AG10803 (cell line): ENCODE results near the gene TANGO2.

Experiments used
- DNase-seq: peaks from one replicate; pipeline ENCODE4 v3.0.0; 2010; ENCODE audit warnings: low read depth
- H3K4me3 ChIP-seq: 2 replicates; pipeline ENCODE4 v1.5.1; 2011; ENCODE audit warnings: mild to moderate bottlenecking, low read length, control low read depth
- TF ChIP-seq, protein P1 (sequence below): conservative IDR thresholded peaks from 2 replicates; pipeline ENCODE4 v1.5.1; 2011; ENCODE audit warnings: mild to moderate bottlenecking, low read length, control low read depth, inconsistent platforms

The TANGO2 gene

DNA sequence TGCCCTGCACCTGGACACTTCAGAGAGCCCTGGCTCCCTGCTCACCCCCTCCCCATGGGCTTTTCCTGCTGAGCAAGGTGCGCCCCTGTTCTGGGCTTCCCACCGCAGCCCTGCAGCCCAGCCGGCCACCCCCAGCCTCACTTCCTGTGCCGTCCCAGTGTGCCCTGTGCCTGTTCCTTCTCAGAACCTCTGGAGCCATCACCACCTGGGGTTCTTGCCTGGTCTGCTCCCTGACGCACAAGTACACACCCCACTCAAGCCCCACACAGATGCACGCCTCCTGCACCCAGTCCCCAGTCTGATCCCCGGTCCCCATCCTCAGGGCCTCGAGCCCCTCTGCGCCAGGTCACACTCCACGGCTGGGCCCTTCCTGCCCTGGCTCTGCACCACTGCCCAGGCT, 35.3 kb downstream of the TANGO2 start:
- H3K4me3 ChIP-seq, result no peak overlapping the region
- TF ChIP-seq, protein P1, sequence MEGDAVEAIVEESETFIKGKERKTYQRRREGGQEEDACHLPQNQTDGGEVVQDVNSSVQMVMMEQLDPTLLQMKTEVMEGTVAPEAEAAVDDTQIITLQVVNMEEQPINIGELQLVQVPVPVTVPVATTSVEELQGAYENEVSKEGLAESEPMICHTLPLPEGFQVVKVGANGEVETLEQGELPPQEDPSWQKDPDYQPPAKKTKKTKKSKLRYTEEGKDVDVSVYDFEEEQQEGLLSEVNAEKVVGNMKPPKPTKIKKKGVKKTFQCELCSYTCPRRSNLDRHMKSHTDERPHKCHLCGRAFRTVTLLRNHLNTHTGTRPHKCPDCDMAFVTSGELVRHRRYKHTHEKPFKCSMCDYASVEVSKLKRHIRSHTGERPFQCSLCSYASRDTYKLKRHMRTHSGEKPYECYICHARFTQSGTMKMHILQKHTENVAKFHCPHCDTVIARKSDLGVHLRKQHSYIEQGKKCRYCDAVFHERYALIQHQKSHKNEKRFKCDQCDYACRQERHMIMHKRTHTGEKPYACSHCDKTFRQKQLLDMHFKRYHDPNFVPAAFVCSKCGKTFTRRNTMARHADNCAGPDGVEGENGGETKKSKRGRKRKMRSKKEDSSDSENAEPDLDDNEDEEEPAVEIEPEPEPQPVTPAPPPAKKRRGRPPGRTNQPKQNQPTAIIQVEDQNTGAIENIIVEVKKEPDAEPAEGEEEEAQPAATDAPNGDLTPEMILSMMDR, result no peak
- no peak for DNase-seq

DNA sequence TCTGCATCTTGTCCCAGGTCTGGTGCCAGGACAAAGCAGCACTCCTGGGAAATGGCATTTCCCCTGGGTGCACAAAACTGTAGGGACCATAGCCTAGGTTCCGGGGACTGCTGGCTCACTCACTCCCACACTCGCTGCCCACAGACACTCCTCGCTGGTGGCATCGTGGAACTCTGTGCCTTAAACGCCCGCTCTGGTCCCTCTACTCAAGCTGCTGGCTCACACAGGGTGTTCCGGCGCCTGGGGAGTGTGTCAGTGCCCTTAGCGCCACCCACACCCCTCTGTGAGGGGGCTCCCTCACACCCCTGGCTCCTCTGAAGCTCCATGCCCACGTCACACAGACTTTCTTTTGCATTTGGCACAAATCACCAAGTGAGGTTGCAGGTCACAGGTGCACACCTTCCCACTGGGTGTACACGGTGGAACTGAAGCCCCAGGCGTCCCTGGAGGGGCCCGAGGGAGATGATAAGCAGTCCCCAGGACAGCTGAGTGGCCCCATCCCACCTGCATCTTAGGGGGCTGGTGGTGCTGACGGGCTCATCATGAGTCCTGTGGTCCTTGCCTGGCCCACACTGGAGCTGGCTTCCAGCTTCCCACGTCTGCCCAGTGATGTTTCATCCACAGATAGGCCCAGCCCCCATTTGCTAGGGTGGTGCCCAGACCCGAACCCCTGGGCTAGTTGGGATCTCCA, 35.9 kb downstream of the TANGO2 start:
- H3K4me3 ChIP-seq, result no peak overlapping the region
- TF ChIP-seq, protein P1, result no peak
- no peak for DNase-seq

DNA sequence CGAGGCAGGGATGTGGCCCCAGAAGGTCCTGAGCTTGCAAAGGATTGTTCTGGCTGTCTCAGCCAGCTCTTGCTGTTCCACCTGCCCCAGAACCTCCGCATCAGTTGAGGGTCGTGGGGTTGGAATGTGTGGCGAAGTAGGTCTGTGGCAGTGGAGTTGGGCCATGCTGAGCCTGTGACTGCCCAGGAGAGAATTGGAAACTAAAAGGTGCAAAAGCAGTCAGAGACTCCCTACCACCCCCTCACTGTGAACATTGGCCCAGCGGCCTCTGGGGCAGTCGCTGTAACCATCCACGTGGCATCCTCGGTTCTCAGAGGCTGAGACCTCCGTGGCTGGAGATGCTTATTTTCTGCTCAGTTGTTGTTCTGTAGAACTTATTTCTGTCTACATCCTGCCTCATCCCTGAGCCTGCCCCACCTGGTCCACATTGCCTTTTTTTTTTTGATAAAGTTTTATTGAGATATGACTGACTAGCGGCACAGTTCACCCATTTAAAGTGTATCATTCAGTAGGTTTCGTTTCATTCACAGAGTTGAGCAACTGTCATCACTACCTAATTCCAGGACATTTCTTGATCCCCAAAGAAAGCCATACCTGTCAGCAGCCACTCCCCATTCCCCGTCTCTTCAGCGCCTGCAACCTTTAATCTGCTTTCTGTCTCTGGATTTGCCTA, 36.8 kb downstream of the TANGO2 start:
- DNase-seq, result no peak
- TF ChIP-seq, protein P1, result no peak
- no peak overlapping the region for H3K4me3 ChIP-seq

DNA sequence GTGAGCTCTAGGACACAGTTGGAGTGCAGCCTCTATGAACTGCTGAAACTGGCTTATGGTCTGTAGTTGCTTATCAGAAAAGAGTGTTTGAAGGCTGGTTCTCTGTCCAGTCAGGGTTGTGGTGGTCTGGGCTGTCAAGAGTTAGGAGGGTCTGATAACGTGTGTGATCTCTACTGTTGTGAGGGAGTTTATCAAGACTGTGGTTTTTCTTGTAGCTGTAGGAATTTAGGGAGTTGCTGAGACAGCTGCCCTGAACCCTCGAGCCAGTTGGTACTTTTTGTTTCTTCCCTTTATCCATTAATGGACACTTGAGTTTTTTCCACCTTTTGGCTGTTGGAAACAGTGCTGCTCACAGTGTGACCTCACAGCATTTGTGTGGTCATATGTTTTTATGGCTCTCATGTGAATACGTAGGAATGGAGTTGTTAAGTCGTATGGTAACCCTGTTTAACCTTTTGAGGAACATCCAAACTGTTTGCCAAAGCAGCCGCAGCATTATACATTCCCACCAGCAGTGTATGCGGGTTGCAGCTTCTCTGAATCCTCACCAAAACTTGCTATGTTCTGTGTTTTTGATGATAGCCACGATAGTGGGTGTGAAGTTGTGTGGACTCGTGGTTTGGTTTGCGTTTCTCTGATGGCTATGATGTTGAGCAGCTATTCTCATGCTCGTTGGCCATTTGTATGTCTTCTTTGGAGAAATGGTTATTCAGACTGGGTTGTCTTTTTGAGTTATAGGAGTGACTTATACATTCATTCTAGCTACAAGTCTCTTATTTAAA, 38.3 kb downstream of the TANGO2 start:
- H3K4me3 ChIP-seq, result no peak overlapping the region
- no peak for DNase-seq
- TF ChIP-seq, protein P1, result no peak

- no peak for DNase-seq
- TF ChIP-seq, protein P1, result no peak
- H3K4me3 ChIP-seq, result no peak overlapping the region
These were observed 40.0 kb downstream of the TANGO2 start for GRCh38 chr22:20060700-20061480.

DNA sequence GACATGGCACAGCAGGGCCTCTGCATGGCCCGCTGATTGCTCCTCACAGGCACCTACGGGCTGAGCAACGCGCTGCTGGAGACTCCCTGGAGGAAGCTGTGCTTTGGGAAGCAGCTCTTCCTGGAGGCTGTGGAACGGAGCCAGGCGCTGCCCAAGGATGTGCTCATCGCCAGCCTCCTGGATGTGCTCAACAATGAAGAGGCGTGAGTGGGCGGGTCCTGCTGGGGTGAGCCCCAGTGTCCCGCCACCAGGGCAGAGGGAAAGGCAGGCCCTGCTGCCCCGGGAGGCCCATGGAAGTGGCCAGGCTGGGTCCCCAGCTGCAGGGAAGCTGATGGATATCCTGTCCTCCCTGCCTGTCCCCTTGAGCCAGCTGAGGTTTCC, 40.6 kb downstream of the TANGO2 start:
- DNase-seq, result no peak

More for the DNA sequence above, 40.6 kb downstream of the TANGO2 start:
- H3K4me3 ChIP-seq, result no peak overlapping the region
- TF ChIP-seq, protein P1, result no peak
